Measurements from ENCODE around the gene CNNM4.
A peak's percentile ranks its signal among the peaks of the same experiment; 100 is the strongest.

Gene CNNM4

GRCh38 chr2:96764253-96764637, 3.5 kb downstream of the CNNM4 start:
- no peak for TF ChIP-seq CTCF (IDR thresholded peaks at IDR 0.05; ENCODE audit: low read depth, low read length, missing control alignments)
- no peak for DNase-seq (ENCODE audit: low read depth)
- peak overlapping the region; percentile 67 for H3K4me3 ChIP-seq (ENCODE audit: low read depth, low read length)

GRCh38 chr2:96767135-96767871, 6.6 kb downstream of the CNNM4 start:
- no peak for TF ChIP-seq CTCF (IDR thresholded peaks at IDR 0.05; ENCODE audit: low read depth, low read length, missing control alignments)
- no peak overlapping the region for H3K4me3 ChIP-seq (ENCODE audit: low read depth, low read length)
- DNase-seq (ENCODE audit: low read depth) = no peak

DNA sequence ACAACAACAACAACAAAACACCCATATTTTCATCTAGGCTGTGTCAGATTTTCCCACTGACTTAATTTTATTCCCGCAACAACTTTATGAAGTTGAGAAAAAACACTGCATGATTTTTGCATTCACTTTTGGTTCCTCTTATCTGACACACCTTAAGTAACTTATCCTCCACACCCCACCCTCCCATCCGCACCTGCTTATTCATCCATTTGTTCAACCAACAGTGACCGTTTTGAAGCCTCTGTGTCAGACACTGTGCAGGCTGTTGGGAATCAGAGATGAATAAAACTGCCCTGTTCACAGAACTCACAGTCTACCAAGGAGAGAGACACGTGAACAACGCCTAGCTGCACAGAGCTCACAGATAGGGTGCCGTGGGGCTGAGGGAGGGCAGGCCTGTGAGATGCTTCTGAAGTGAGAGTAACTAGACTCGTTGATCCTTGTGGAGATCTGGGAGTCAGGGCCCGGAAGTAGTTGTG, 7.4 kb downstream of the CNNM4 start:
- TF ChIP-seq CTCF (IDR thresholded peaks at IDR 0.05; ENCODE audit: low read depth, low read length, missing control alignments) = no peak
- no peak overlapping the region for H3K4me3 ChIP-seq (ENCODE audit: low read depth, low read length)
- peak; percentile 61 for DNase-seq (ENCODE audit: low read depth)

- no peak overlapping the region for H3K4me3 ChIP-seq (ENCODE audit: low read depth, low read length)
- no peak for TF ChIP-seq CTCF (IDR thresholded peaks at IDR 0.05; ENCODE audit: low read depth, low read length, missing control alignments)
- DNase-seq (ENCODE audit: low read depth) = no peak
These were observed 9.1 kb downstream of the CNNM4 start for GRCh38 chr2:96769814-96770213.

DNA sequence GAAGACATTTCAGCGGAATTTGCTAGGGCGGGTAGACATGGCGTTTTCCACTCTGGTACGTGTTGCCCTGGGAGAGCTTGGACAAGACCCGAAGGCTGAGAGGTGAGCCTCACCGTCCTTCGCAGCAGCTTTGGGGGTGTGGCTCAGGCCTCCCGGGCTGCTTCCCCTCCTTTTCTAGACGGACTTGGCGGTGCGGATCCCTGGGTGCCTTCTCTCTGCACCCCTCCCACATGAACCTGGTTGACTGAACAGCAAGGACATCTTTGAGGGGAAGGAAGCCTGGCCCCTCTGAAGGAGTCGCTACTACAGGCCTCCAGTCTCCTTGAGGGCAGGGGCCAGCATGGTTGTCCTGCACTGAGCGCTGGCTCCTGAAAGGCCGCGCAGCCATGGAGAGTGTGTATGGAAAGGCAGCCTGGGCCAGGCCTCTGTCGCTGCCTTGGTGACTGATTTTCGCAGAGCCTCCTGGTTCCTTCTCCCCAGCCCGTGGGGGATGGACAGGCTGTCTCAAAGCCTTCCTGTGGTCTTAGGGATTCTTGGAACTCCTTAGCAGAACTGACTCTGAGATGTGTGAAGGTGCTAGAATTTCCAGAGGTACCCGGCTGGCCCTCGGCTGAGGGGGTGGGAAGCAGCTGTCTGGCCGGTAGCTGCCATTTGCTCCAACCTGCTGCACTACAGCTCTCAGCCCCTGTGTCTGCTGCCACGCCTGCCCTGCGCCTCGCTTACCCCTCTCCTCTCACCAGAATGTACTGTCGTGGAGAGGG, 9.9 kb downstream of the CNNM4 start:
- DNase-seq (ENCODE audit: low read depth) = no peak
- TF ChIP-seq CTCF (IDR thresholded peaks at IDR 0.05; ENCODE audit: low read depth, low read length, missing control alignments) = no peak
- no peak overlapping the region for H3K4me3 ChIP-seq (ENCODE audit: low read depth, low read length)

DNA sequence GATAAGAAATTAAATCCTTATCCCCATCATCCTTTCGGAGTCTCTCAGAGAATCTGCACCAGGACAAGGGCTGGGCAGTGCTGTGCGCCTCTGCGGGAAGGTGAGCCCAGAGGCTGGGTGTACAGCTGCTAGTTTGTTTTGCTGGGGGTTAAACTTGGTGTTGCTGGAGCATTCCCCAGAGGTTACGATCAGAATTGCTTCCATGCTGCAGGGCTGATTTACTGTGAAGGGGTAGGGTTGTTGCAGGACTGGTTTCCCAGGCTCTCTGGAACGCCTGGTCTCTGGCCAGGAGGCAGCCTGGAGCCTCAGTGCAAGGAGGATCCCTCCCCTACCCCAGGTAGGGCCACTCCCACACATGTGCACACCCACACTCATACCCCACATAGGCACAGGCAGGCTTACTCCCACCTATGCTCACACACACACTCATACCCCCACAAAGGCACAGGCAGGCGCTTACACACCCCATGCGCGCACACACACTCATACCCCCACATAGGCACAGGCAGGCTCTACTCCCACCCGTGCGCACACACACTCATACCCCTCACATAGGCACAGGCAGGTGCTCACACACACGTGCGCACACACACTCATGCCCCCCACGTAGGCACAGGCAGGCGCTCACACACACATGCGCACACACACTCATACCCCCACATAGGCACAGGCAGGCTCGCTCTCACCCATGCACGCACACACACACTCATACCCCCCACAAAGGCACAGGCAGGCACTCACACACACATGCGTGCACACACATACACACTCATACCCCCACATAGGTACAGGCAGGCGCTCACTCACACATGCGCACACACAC, 11.3 kb downstream of the CNNM4 start:
- TF ChIP-seq CTCF (IDR thresholded peaks at IDR 0.05; ENCODE audit: low read depth, low read length, missing control alignments) = no peak
- no peak for DNase-seq (ENCODE audit: low read depth)

More for the DNA sequence above, 11.3 kb downstream of the CNNM4 start:
- H3K4me3 ChIP-seq (ENCODE audit: low read depth, low read length) = no peak overlapping the region
